HG03457 (cell line): Measurements from ENCODE around the gene PSPN.
"Not testable (repeated sequence)": the region's sequence is repeated elsewhere in the genome, so short reads cannot be mapped to it uniquely, and the experiment has no call there.

Source experiments
- ATAC-seq: cut with Tn5 transposase; IDR thresholded peaks from one replicate; pipeline ENCODE4 v1.9.1; 2021; ENCODE audit warnings: moderate number of reproducible peaks; ENCODE audit not compliant: unreplicated experiment

PSPN gene

GRCh38 chr19:6402837-6403608, 27.3 kb upstream of the PSPN start:
- ATAC-seq: no peak

DNA sequence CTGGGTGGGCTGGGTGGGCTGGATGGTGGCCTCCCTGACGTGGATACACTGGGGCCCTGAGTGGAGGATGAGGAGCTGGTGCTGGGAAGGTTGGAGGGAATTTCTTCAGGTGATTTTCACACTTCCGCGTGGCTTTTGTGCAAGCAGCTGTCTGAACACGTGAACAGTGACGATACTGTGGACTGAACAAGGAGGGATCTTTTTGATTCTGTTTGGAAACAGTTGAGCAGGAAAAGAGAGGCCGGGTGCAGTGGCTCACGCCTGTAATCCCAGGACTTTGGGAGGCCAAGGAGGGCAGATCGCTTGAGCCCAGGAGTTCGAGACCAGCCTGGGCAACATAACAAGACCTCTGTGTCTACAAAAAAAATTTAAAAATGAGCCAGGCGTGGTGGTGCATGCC, 26.3 kb upstream of the PSPN start:
- ATAC-seq: no peak

DNA sequence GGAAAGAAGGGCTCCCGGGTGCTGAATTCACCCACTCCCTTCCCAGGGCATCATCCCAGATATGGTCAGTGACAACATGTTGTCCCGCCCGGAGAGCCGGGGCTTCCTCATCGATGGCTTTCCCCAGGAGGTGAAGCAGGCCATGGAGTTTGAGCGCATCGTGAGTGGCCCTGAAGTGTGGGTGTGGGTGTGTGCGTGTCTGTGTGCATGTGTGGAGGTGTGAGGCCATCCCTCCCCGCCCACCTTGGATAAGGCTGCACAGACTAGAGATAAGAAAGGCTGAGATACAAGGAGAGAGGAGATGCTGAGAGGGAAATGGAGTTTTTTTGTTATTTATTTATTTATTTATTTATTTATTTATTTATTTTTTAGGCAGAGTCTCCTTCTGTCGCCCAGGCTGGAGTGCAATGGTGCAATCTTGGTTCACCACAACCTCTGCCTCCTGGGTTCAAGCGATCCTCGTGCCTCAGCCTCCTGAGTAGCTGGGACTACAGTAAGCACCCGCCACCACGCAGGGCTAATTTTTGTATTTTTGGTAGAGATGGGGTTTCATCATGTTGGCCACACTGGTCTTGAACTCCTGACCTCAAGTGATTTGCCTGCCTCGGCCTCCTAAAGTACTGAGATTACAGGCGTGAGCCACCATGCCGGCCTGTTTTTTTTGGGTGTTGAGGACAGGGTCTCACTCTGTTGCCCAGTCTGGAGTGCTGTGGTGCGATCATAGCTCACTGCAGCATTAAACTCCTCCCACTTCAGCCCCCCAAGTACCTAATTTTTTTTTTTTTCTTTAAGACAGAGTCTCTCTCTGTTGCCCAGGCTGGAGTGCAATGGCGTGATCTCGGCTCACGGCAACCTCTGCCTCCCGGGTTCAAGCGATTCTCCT, 24.6 kb upstream of the PSPN start:
- not testable (repeated sequence) for ATAC-seq

- no peak for ATAC-seq
Observed at GRCh38 chr19:6396305-6396704, 20.6 kb upstream of the PSPN start.

- ATAC-seq: no peak
Observed at GRCh38 chr19:6394831-6395230, 19.1 kb upstream of the PSPN start.

- ATAC-seq: peak; percentile 18
Observed at GRCh38 chr19:6393983-6394412, 18.3 kb upstream of the PSPN start.

GRCh38 chr19:6393074-6393982, 17.6 kb upstream of the PSPN start, which contains the start of gene GTF2F1:
TSS of gene GTF2F1 (minus strand) at chr19:6393164. CDS start at chr19:6392995, 169 bp downstream.
- peak; percentile 56 for ATAC-seq

DNA sequence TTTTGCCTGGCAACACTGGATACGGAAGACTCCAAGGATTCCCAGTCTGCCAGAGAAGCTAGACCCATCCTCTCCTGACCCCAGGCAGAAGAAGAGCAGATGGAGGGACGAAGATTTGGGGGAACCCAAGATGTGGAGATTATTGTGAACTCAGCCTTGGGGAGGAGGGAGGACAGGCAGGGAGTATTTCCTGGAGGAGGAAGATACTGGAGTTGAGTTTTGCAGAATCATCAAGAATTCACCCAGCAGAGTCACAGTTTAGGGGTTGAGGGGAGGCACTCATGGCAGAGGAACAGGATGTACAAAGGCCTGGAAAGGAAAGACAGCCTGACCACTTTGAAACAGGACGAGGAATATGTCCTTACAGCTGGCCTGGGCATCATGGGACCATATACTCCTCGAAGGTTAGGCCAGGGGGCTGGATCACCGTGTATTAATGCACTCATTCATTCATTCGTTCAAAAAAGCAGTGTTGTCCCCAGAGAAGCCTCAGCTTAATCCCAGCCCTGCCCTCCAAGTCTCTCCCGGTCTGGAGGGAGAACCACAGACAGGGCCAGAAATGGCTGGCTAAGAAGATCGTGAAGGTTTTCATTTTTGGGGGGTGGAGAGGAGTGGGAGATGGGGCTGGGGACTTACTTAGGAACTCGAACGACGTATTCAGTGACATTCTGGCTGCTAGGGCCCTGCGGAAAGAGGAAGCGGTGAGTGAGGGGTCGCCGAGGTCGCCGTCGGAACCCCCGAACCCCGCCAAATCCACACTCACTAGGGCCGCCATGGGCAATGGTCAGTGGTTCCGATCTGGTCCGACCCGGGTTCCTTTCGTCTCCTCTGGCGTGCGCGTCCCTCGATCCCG, 16.7 kb upstream of the PSPN start:
- no peak for ATAC-seq

GRCh38 chr19:6387372-6387771, 11.6 kb upstream of the PSPN start:
- no peak for ATAC-seq

DNA sequence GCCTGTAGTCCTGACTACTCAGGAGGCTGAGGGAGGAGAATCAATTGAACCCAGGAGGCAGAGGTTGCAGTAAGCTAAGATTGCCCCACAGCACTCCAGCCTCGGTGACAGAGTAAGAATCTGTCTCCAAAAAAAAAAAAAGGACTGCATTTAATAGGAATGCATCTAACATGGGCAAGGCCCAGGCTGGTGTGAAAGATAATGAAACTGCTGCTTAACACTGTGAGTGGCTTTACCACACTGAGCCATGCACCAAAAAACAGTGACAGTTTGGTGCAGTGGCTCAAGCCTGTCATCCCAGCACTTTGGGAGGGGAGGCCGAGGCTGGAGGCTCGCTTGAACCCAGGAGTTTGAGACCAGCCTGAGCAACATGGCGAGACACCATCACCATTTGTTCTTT, 8.6 kb upstream of the PSPN start:
- ATAC-seq: no peak

- no peak for ATAC-seq
Observed at GRCh38 chr19:6383188-6383587, 7.5 kb upstream of the PSPN start.

DNA sequence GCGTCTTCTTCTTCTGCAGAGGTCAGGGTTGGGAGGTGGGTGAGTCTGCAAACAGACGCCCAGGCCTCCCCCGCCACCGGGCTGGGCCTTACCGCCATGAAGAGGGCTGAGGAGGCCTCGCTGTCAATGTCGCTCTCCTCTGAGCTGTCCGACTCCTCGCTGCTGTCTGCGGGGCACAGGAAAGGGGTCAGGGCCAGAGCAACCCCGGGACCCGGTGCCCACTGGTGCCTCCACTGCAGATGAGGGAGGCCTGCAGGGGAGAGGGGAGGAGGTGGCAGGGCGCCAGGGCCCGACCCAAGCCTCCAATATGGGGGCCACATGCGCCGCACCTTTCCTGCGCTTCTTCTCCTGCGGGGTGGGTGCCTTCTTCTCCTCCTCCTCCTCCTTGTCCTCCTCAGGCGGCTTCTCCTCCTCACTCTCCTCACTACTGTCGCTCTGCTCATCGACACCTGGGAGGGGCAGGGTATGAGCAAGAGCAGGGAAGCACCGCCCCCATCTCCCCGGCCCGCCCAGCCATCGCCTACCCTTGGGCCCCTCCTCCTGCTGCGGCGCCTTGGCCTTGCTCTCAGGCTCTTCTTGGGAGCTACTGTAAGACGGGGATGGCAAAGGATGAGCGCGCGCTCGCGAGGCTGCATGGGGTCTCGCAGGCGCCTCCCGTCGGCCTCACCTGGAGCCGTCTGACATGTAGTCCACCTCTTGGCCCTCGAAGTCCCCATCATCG, 5.5 kb upstream of the PSPN start:
- ATAC-seq: no peak

GRCh38 chr19:6379744-6380143, 4.0 kb upstream of the PSPN start:
- ATAC-seq: no peak

DNA sequence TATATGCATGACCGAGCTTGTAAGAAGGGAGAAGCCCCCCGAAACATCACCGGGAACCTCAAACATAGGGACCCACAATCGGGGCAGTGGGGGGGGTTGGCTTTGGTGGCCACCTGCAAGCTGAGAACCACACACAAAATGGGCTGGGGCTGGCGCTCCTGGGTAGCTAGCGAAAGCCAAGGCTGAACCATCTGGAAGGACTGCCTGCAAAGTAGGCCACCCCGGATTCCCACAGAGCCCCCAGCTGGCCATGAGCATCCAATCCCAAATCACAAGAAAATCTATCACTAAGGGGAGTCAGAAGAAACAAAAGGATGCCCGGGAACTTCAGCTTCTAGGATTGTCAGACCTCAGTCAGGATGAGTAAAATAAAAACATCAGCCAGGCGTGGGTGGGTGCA, 2.8 kb upstream of the PSPN start:
- ATAC-seq: no peak

DNA sequence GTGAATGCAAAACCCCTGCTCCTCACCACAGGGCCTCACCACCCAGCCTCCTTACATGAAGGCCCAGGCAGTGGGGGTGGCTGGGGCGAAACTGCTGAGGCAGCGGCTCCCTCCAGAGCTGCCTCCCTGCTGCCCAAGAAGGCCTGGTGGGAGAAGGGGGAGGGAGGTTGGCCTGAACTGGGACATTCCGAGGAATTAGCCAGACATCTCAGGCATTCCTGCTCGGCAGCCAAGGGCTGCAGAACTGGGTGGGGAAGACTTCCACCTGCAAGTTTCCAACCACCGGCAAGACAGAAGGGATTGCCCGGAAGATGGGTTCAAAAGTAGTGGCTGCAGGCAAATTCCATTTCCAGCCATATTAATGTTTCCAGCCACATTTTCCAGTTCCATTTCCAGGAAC, 2.3 kb upstream of the PSPN start:
- no peak for ATAC-seq

DNA sequence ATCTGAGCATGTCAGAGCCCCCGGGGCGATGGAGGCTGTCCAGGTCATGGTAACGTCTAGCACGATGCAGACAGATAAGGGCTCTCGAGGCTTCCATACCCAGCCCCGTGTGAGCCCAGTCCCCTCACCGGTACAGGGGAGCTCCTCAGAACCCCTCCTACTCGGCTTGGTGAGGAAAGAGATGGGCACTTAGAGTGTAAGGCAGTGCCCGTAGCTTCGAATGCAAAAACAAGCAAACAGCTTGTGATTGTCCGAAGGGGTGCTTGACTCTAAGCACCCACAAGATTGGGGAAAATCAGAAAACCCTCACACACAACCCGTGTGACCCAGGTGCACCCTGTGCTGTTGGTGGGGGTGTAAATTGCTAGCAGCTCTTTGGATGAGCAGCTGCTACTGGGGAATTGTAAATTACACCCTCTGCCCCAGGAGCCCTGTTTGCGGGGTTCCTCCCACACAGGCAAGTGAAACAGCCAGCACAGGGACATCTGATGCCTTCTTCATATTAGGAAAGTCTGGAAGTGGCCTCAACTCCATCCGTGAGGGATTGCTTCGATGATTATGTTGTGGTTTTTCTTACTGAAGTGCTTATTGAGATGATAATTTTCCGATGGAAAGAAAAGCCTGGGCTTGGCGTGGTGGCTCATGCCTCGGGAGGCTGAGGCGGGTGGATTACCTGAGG, 918 bp upstream of the PSPN start:
- ATAC-seq: no peak

DNA sequence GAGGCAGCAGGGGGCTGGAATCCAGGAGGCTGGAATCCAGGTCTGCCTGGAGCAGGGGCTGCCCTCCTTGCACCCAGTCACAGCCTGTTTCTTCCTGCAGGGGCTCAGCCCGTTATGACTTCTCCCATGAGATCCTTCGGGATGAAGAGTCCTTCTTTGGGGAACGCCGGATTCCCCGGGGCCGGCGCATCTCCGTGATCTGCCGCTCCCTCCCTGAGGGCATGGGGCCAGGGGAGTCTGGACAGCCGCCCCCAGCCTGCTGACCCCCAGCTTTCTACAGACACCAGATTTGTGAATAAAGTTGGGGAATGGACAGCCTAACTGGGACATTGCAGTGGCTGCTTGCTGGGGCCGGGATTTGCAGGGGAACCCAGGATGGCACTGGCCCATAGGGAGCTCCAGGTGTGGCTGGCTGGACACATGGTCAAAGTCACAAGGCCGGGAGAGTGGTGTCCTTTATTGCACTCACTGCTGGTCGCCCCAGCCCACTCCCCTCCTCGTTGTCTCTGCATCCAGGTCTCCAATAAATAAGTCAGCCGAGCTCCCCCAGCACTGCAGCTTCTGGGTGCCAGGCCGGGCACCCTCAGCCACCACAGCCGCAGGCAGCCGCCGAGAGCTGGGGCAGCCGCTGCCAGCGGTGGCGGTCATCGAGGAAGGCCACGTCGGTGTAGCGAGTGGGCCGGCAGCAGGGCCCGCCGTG, 872 bp downstream of the PSPN start:
- no peak for ATAC-seq

DNA sequence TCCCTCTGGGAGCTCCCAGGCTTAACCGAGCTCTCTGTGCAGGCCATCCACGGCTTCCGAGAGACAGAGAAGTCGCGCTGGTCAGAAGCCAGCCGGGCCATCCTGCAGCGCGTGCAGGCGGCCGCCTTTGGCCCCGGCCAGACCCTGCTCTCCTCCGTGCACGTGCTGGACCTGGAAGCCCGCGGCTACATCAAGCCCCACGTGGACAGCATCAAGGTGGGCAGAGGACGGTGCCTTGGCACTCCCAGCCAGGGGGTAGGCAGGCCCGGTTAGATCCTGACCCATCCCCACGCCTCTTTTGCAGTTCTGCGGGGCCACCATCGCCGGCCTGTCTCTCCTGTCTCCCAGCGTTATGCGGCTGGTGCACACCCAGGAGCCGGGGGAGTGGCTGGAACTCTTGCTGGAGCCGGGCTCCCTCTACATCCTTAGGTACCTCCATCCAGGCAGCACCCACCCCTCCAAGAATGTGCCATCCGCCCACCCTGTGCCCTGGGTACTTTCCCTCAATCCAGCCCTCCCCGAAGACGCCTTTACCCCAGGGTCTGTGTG, 1.5 kb downstream of the PSPN start:
- ATAC-seq: no peak
